GM23338 (cell line): ENCODE results near the gene DOCK1.

ENCODE experiments used
- CTCF ChIP-seq, 2 experiments: fragments of 200-600 bp in 1 of 2; sonication (generic) in 1 of 2; conservative IDR thresholded peaks; 2 replicates each; pipeline versions ENCODE4 v1.5.1 to v1.6.1; 2016 to 2017; ENCODE audit warnings: antibody characterized with exemption in 2 of 2, low read depth in 2 of 2, mild to moderate bottlenecking in 2 of 2, moderate library complexity in 1 of 2
- EZH2 ChIP-seq: fragments of 200-600 bp; sonication (generic); IDR thresholded peaks from one replicate; pipeline ENCODE4 v1.8.0; 2017; ENCODE audit warnings: antibody characterized with exemption, mild to moderate bottlenecking, low read depth; ENCODE audit not compliant: unreplicated experiment
- POLR2AphosphoS5 ChIP-seq: IDR thresholded peaks from 2 replicates; pipeline ENCODE4 v1.6.1; 2016; ENCODE audit warnings: antibody characterized with exemption, low read depth
- ZNF331 ChIP-seq: fragments of 250-450 bp; sonication (Bioruptor Pico); IDR thresholded peaks from 2 replicates; pipeline ENCODE4 v1.5.0; 2020; ENCODE audit warnings: low read depth, mild to moderate bottlenecking, moderate library complexity
- TF ChIP-seq, protein P1 (sequence below): IDR thresholded peaks from one replicate; pipeline ENCODE4 v1.6.1; 2018; ENCODE audit warnings: antibody characterized with exemption; ENCODE audit not compliant: unreplicated experiment

DNA sequence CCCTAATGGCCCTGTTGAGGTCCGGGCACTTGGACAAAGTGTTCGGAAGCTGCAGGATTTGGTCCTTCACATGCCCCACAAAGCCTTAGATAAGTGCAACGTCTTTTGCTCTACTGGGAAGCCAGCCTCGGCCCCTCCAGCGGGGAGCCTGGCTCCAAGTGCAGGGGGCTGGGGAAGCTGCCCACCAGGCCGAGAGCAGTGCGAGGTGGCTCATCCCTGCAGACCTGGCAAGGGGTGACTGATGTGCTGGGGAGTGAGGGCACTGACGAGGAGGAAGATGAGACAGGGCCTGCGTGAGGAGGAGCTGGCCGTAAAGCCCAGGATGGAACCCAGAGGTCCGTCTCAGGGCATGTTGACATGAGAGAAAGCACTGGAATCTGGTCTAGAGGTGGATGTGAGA is 508.1 kb downstream of the DOCK1 start:
- TF ChIP-seq CTCF (conservative IDR thresholded peaks at IDR 0.05; ENCODE audit: low read depth in 2 of 2) (no peak), EZH2 (no peak), POLR2AphosphoS5 (no peak), ZNF331 (CRISPR knock-in tag) (no peak)
- TF ChIP-seq, protein P1, sequence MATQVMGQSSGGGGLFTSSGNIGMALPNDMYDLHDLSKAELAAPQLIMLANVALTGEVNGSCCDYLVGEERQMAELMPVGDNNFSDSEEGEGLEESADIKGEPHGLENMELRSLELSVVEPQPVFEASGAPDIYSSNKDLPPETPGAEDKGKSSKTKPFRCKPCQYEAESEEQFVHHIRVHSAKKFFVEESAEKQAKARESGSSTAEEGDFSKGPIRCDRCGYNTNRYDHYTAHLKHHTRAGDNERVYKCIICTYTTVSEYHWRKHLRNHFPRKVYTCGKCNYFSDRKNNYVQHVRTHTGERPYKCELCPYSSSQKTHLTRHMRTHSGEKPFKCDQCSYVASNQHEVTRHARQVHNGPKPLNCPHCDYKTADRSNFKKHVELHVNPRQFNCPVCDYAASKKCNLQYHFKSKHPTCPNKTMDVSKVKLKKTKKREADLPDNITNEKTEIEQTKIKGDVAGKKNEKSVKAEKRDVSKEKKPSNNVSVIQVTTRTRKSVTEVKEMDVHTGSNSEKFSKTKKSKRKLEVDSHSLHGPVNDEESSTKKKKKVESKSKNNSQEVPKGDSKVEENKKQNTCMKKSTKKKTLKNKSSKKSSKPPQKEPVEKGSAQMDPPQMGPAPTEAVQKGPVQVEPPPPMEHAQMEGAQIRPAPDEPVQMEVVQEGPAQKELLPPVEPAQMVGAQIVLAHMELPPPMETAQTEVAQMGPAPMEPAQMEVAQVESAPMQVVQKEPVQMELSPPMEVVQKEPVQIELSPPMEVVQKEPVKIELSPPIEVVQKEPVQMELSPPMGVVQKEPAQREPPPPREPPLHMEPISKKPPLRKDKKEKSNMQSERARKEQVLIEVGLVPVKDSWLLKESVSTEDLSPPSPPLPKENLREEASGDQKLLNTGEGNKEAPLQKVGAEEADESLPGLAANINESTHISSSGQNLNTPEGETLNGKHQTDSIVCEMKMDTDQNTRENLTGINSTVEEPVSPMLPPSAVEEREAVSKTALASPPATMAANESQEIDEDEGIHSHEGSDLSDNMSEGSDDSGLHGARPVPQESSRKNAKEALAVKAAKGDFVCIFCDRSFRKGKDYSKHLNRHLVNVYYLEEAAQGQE, result no peak
